ENCODE results near the gene PMEPA1.

Gene PMEPA1

GRCh38 chr20:57676589-57677583, 32.9 kb downstream of the PMEPA1 start:
- 86 to 95% methylated on average over 15 to 19 of the region's 24 CpGs for WGBS, 2 experiments (ENCODE audit: insufficient coverage in 2 of 2)
- Histone ChIP-seq H3K4me1 (ENCODE audit: control insufficient read depth, insufficient read depth, low read length, poor library complexity, severe bottlenecking) (no peaks in the 10 kb centered on the region), H3K27ac (ENCODE audit: low read depth, low read length, severe bottlenecking) (no peak overlapping the region), H3K9me3 (ENCODE audit: control insufficient read depth, low read length) (no peaks in the 10 kb centered on the region), H3K36me3 (ENCODE audit: control insufficient read depth, insufficient read depth, low read length) (no peaks in the 10 kb centered on the region), H3K4me3 (ENCODE audit: extremely low read depth, insufficient read depth, low read length, poor library complexity, severe bottlenecking) (no peak overlapping the region)

DNA sequence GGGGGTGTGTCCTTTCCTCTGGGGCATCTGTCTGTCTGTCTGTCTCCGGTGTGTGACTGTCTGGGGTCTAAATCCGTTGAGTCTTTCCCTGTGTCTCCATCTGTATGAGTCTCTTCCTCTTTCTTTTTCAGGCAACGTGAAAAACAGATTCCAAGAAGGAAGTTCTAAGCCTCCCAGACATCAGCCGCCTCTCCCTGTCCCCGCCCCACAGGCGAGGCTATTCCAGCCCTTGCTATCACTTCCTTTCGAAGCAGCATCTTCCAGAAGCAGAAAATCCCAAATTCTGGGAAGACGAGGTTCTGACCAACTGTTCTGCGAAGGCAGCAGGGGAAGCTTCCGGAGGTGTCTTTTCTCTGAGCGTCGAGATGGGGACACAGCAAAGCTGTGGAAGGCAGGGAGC, 34.0 kb downstream of the PMEPA1 start:
- WGBS, 2 experiments (ENCODE audit: insufficient coverage in 2 of 2): 86 to 93% methylated on average over 12 of the region's 12 CpGs
- Histone ChIP-seq H3K27ac (ENCODE audit: low read depth, low read length, severe bottlenecking) (no peak overlapping the region), H3K4me3 (ENCODE audit: extremely low read depth, insufficient read depth, low read length, poor library complexity, severe bottlenecking) (no peak overlapping the region), H3K9me3 (ENCODE audit: control insufficient read depth, low read length) (no peaks in the 10 kb centered on the region), H3K36me3 (ENCODE audit: control insufficient read depth, insufficient read depth, low read length) (no peaks in the 10 kb centered on the region), H3K4me1 (ENCODE audit: control insufficient read depth, insufficient read depth, low read length, poor library complexity, severe bottlenecking) (no peaks in the 10 kb centered on the region)

DNA sequence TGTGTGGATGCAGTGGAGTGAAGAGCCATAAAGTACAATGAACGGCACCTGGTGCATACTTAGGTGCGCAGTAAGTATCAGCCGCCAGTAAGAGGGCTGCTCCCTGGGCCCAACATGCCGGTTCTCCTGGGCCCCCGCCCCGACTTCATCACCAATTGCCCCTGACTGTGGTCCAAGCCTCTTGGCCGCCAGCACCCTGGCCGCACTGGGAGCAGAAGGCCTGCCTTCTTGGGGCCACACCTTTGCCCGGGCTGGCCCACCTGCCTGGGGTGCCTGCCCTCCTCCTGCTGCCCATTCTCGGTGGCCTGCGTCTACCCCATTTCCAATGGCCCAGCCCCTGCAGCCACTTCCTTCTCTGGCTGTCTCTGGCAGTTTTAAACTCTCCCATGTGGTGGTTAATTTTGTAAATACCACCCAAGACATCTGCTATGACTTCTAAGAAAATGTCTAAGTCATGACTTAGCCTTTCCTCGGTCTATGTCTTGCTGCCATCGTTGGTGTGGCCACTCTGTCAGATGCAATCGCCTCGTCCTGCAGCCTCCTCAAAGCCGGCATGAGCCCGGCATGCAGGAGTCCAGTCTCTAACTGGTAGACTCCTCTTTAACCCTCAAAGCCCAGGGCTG, 36.8 kb downstream of the PMEPA1 start:
- WGBS, 2 experiments (ENCODE audit: insufficient coverage in 2 of 2): 96 to 97% methylated on average over 14 to 15 of the region's 17 CpGs
- Histone ChIP-seq H3K4me3 (ENCODE audit: extremely low read depth, insufficient read depth, low read length, poor library complexity, severe bottlenecking) (no peak overlapping the region), H3K4me1 (ENCODE audit: control insufficient read depth, insufficient read depth, low read length, poor library complexity, severe bottlenecking) (no peaks in the 10 kb centered on the region), H3K27ac (ENCODE audit: low read depth, low read length, severe bottlenecking) (no peak overlapping the region), H3K36me3 (ENCODE audit: control insufficient read depth, insufficient read depth, low read length) (no peaks in the 10 kb centered on the region), H3K9me3 (ENCODE audit: control insufficient read depth, low read length) (no peaks in the 10 kb centered on the region)

GRCh38 chr20:57672164-57672563, 37.7 kb downstream of the PMEPA1 start:
- Histone ChIP-seq H3K4me3 (ENCODE audit: extremely low read depth, insufficient read depth, low read length, poor library complexity, severe bottlenecking) (no peak overlapping the region), H3K36me3 (ENCODE audit: control insufficient read depth, insufficient read depth, low read length) (no peaks in the 10 kb centered on the region), H3K4me1 (ENCODE audit: control insufficient read depth, insufficient read depth, low read length, poor library complexity, severe bottlenecking) (no peaks in the 10 kb centered on the region), H3K9me3 (ENCODE audit: control insufficient read depth, low read length) (no peaks in the 10 kb centered on the region), H3K27ac (ENCODE audit: low read depth, low read length, severe bottlenecking) (peak overlapping the region; percentile 16)
- 90 to 94% methylated on average over 26 of the region's 26 CpGs for WGBS, 2 experiments (ENCODE audit: insufficient coverage in 2 of 2)

DNA sequence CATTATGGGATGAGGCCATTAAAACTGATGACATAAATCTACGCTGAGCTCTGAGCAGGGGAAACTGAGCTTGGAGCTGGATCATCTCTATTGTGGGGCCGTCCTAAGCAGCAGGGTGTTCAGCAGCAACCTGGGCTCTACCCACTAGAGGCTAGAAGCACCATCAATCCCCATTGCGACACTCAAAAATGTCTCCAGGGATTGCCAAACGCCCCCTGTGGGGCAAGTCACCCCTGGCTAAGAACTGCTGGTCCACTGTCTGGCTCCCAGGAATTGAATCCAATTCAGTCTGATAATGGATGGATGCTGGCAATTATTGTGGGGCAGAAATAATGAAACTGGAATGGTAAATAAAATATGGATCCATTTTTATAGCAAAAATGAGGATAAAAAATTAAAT, 38.2 kb downstream of the PMEPA1 start:
- 89 to 95% methylated on average over 3 of the region's 4 CpGs for WGBS, 2 experiments (ENCODE audit: insufficient coverage in 2 of 2)
- Histone ChIP-seq H3K4me1 (ENCODE audit: control insufficient read depth, insufficient read depth, low read length, poor library complexity, severe bottlenecking) (no peaks in the 10 kb centered on the region), H3K4me3 (ENCODE audit: extremely low read depth, insufficient read depth, low read length, poor library complexity, severe bottlenecking) (no peak overlapping the region), H3K9me3 (ENCODE audit: control insufficient read depth, low read length) (no peaks in the 10 kb centered on the region), H3K27ac (ENCODE audit: low read depth, low read length, severe bottlenecking) (no peak overlapping the region), H3K36me3 (ENCODE audit: control insufficient read depth, insufficient read depth, low read length) (no peaks in the 10 kb centered on the region)

GRCh38 chr20:57671072-57671391, 38.8 kb downstream of the PMEPA1 start:
- H3K9me3 ChIP-seq (ENCODE audit: control insufficient read depth, low read length): no peaks in the 10 kb centered on the region
- H3K4me1 ChIP-seq (ENCODE audit: control insufficient read depth, insufficient read depth, low read length, poor library complexity, severe bottlenecking): no peaks in the 10 kb centered on the region
- no peaks in the 10 kb centered on the region for H3K36me3 ChIP-seq (ENCODE audit: control insufficient read depth, insufficient read depth, low read length)
- WGBS, 2 experiments (ENCODE audit: insufficient coverage in 2 of 2): 88 to 99% methylated on average over 6 to 7 of the region's 10 CpGs
- H3K4me3 ChIP-seq (ENCODE audit: extremely low read depth, insufficient read depth, low read length, poor library complexity, severe bottlenecking): no peak overlapping the region
- no peak overlapping the region for H3K27ac ChIP-seq (ENCODE audit: low read depth, low read length, severe bottlenecking)

- H3K4me1 ChIP-seq (ENCODE audit: control insufficient read depth, insufficient read depth, low read length, poor library complexity, severe bottlenecking): no peaks in the 10 kb centered on the region
- 85 to 91% methylated on average over 19 of the region's 21 CpGs for WGBS, 2 experiments (ENCODE audit: insufficient coverage in 2 of 2)
- no peak overlapping the region for H3K4me3 ChIP-seq (ENCODE audit: extremely low read depth, insufficient read depth, low read length, poor library complexity, severe bottlenecking)
- H3K36me3 ChIP-seq (ENCODE audit: control insufficient read depth, insufficient read depth, low read length): no peaks in the 10 kb centered on the region
- H3K9me3 ChIP-seq (ENCODE audit: control insufficient read depth, low read length): no peaks in the 10 kb centered on the region
- no peak overlapping the region for H3K27ac ChIP-seq (ENCODE audit: low read depth, low read length, severe bottlenecking)
Observed at GRCh38 chr20:57670288-57671071, 39.3 kb downstream of the PMEPA1 start.

DNA sequence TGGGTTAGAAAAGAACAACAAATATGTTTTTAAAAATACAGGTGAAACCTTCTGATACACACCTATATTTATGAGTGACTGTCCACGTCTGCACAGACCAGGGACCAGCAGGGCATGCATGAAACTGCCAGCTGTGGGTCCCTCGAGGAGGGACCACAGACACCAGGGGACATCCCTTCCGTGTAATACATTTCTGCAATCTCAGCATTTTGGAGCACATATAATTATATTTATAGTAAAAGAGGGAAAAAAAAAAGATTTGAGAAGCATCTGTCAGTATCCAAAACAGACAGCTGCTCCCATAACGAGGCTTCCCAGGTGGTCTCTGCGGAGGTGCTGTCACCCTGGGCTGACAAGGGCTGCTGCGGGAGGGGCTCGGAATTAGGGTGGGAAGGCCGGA, 40.2 kb downstream of the PMEPA1 start:
- H3K4me1 ChIP-seq (ENCODE audit: control insufficient read depth, insufficient read depth, low read length, poor library complexity, severe bottlenecking): no peaks in the 10 kb centered on the region
- no peak overlapping the region for H3K27ac ChIP-seq (ENCODE audit: low read depth, low read length, severe bottlenecking)
- H3K4me3 ChIP-seq (ENCODE audit: extremely low read depth, insufficient read depth, low read length, poor library complexity, severe bottlenecking): no peak overlapping the region
- WGBS, 2 experiments (ENCODE audit: insufficient coverage in 2 of 2): 98% methylated on average over 5 to 7 of the region's 8 CpGs
- H3K9me3 ChIP-seq (ENCODE audit: control insufficient read depth, low read length): no peaks in the 10 kb centered on the region
- H3K36me3 ChIP-seq (ENCODE audit: control insufficient read depth, insufficient read depth, low read length): peaks cover 5% of the 10 kb centered on the region

DNA sequence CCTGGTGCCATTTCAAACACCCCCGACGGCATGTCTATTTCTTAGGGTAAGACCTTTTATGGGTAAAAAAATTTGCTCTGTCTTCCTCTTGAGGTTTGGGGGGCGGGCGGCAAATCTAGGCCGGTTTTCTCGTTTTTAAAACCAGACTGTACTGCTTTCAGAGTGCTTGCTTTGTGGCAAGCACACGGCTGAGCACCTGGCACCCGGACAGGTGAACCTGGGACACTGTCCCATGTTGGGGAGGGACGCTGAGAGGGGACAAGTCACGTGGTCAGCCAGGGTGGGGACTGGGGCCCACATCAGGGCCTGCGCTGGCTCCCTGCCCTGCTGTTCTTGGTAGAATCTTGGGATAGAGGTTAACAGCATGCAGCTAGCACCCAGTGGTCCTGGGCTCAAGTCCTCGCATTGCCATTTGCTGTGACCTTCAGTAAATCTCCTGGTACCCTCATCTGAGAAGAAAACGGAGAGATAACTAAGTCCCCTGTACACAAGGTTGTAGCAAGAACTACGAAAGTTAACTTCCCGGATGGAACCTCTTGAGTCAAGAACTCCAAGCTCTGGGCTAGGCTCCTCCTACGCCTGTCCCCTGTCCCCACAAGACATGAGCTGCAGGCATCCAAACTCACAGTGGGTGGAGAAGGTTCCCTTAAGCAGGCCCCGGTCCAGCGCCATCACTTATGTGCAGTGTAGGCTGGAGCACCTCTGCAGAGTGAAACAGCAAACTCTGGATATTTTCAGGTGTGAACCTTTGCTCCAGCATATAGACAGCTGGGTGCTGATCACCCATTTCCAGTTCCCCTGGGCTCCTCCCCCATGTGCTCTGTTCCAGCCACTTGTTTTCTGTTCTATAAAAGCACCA, 41.7 kb downstream of the PMEPA1 start:
- Histone ChIP-seq H3K4me1 (ENCODE audit: control insufficient read depth, insufficient read depth, low read length, poor library complexity, severe bottlenecking) (no peaks in the 10 kb centered on the region), H3K4me3 (ENCODE audit: extremely low read depth, insufficient read depth, low read length, poor library complexity, severe bottlenecking) (no peak overlapping the region), H3K9me3 (ENCODE audit: control insufficient read depth, low read length) (no peaks in the 10 kb centered on the region), H3K36me3 (ENCODE audit: control insufficient read depth, insufficient read depth, low read length) (peaks cover 5% of the 10 kb centered on the region), H3K27ac (ENCODE audit: low read depth, low read length, severe bottlenecking) (no peak overlapping the region)
- WGBS, 2 experiments (ENCODE audit: insufficient coverage in 2 of 2): 93 to 95% methylated on average over 13 to 17 of the region's 18 CpGs

DNA sequence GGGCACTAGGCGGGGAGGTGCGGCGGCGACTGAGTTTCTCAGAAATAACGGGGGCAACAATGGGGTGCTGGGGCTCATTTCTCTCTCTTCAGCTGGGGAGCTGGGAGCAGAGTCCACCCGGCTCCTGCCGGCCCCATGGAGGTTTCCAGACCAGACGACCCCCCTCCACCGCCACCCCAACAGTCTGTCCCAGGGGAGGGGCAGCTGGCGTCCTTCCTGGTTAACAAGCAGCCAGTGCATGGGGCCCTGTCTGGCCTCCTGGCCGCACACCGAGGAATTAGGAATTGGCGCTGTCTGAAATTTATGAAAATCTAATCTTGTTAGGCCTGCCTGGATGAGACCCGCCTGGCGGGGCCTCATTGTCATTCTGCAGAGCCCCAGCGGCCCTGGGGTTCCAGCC, 42.4 kb downstream of the PMEPA1 start:
- H3K4me1 ChIP-seq (ENCODE audit: control insufficient read depth, insufficient read depth, low read length, poor library complexity, severe bottlenecking): no peaks in the 10 kb centered on the region
- no peak overlapping the region for H3K4me3 ChIP-seq (ENCODE audit: extremely low read depth, insufficient read depth, low read length, poor library complexity, severe bottlenecking)
- WGBS, 2 experiments (ENCODE audit: insufficient coverage in 2 of 2): 86 to 89% methylated on average over 12 to 16 of the region's 16 CpGs
- H3K9me3 ChIP-seq (ENCODE audit: control insufficient read depth, low read length): no peaks in the 10 kb centered on the region
- no peak overlapping the region for H3K27ac ChIP-seq (ENCODE audit: low read depth, low read length, severe bottlenecking)
- H3K36me3 ChIP-seq (ENCODE audit: control insufficient read depth, insufficient read depth, low read length): peaks cover 5% of the 10 kb centered on the region
